Measurements from ENCODE around the gene TMEM9B.

GRCh38 chr11:8961401-8961800, 2.8 kb downstream of the TMEM9B start:
- TF ChIP-seq MAX (IDR thresholded peaks at IDR 0.05; ENCODE audit: low read depth) (no peak), REST (IDR thresholded peaks at IDR 0.05; ENCODE audit: low read depth, low read length) (no peak), SMC3 (IDR thresholded peaks at IDR 0.05; ENCODE audit: low read depth, low read length) (no peak), EP300 (IDR thresholded peaks at IDR 0.05; ENCODE audit: borderline replicate concordance in 1 of 2, low read depth in 1 of 2, low read length in 1 of 2) (no peak), EZH2phosphoT487 (IDR thresholded peaks at IDR 0.05; ENCODE audit: borderline replicate concordance, low read depth) (no peak), YY1 (IDR thresholded peaks at IDR 0.05; ENCODE audit: low read depth) (no peak), TAF1 (IDR thresholded peaks at IDR 0.05; ENCODE audit: borderline replicate concordance, low read depth, low read length) (no peak)
- TF ChIP-seq, protein P1, sequence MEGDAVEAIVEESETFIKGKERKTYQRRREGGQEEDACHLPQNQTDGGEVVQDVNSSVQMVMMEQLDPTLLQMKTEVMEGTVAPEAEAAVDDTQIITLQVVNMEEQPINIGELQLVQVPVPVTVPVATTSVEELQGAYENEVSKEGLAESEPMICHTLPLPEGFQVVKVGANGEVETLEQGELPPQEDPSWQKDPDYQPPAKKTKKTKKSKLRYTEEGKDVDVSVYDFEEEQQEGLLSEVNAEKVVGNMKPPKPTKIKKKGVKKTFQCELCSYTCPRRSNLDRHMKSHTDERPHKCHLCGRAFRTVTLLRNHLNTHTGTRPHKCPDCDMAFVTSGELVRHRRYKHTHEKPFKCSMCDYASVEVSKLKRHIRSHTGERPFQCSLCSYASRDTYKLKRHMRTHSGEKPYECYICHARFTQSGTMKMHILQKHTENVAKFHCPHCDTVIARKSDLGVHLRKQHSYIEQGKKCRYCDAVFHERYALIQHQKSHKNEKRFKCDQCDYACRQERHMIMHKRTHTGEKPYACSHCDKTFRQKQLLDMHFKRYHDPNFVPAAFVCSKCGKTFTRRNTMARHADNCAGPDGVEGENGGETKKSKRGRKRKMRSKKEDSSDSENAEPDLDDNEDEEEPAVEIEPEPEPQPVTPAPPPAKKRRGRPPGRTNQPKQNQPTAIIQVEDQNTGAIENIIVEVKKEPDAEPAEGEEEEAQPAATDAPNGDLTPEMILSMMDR (IDR thresholded peaks at IDR 0.05) = no peak
